Activated CD4-positive, alpha-beta T cell treated with anti-CD3 and anti-CD28 coated beads, Interleukin-2, Interleukin-6, amounts not matched to agents 100 ng/mL and 50 ng/mL, durations not matched to agents 16 hours and 8 hours (primary cell): Measurements from ENCODE around the gene KAT8.
A peak's percentile ranks its signal among the peaks of the same experiment; 100 is the strongest.
"Not testable (repeated sequence)": the region's sequence is repeated elsewhere in the genome, so short reads cannot be mapped to it uniquely, and the experiment has no call there.

Experiments
- DNase-seq: peaks from one replicate; pipeline ENCODE4 v3.0.0-alpha.2; 2020

KAT8 gene

GRCh38 chr16:31134091-31134571 is 16.7 kb downstream of the KAT8 start:
- no peak for DNase-seq

DNA sequence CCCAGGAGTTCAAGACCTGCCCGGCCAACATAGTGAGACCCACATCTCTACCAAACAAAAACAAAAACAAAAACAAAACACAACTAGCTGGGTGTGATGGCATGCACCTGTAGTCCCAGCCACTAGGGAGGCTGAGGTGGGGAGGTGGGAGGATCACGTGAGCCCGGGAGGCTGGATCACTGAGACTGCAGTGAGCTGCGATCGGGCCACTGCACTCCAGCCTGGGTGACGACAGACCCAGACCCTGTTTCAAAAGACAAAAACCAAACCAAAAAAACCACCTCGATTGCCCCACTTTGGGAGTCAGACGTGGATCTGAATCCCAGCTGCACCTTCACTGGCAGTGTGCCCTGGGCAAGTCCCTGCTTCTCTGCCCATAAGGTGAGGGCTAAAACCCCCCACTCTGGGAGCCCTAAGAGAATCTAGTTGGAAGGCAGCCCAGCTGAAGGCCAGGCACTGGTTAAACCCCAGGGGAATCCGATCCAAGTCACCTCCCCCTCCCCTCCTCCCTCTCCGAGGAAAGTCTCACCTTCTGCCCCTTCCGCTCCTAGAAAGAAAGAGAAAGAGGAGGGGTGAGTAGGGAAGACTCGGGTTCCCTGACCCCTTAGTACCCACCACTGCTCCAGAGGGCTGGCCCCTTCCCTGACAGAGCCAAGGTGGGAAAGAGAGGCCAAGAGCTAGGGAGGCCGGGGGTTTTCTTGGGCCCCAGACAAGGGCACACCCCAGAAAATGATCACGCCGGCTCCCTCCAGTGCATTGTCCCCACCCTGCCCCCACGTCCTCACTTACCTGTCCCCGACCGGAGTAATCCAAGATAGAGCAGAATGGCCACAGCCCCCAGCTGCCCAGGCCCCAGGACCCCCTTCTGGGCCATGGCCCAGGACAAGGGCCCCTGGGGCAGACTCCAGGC is 17.4 kb downstream of the KAT8 start:
- DNase-seq = no peak

GRCh38 chr16:31135535-31136286 is 18.2 kb downstream of the KAT8 start, which contains the start of gene PRSS8:
TSS of gene PRSS8 (minus strand) at chr16:31135727. CDS start at chr16:31135498, 229 bp downstream.
- no peak for DNase-seq

DNA sequence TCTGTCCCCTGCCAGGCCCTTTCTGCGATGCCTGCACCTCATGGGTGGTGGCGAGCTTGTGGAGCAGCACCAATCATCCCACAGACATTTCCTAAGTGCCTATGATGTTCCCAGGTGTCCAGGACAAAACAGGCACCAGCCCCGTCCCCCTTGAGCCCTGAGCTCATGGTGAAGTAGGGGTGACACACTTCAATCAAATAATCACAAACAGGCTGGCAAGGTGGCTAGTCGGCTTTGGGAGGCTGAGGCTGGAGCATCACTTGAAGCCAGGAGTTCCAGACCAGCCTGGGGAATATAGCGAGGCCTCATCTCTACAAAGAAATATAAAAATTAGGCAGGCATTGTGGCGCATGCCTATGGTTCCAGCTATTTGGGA is 18.8 kb downstream of the KAT8 start:
- no peak for DNase-seq

DNA sequence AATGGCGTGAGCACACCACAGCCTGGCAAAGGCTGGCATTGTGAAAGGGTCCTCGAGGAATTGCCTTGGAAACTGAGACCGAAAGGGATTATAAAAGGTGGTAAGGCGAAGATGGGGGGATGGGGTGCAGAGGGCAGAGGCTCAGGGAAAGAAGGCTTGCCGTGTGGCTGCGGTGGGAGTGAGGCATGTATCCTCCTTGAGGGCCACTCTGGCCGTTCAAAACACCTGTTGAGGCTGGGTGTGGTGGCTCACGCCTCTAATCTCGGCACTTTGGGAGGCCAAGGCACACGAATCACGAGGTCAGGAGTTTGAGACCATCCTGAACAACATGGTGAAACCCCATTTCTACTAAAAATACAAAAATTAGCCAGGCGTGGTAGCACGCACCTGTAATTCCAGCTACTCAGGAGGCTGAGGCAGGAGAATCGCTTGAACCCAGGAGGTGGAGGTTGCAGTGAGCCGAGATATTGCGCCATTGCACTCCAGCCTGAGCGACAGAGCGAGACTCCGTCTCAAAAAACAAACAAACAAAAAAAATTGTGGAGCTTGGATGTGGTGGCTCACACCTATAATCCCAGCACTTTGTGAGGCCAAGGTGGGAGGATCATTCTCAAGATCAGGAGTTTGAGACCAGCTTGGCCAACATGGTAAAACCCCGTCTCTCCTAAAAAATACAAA is 19.5 kb downstream of the KAT8 start:
- not testable (repeated sequence) for DNase-seq

DNA sequence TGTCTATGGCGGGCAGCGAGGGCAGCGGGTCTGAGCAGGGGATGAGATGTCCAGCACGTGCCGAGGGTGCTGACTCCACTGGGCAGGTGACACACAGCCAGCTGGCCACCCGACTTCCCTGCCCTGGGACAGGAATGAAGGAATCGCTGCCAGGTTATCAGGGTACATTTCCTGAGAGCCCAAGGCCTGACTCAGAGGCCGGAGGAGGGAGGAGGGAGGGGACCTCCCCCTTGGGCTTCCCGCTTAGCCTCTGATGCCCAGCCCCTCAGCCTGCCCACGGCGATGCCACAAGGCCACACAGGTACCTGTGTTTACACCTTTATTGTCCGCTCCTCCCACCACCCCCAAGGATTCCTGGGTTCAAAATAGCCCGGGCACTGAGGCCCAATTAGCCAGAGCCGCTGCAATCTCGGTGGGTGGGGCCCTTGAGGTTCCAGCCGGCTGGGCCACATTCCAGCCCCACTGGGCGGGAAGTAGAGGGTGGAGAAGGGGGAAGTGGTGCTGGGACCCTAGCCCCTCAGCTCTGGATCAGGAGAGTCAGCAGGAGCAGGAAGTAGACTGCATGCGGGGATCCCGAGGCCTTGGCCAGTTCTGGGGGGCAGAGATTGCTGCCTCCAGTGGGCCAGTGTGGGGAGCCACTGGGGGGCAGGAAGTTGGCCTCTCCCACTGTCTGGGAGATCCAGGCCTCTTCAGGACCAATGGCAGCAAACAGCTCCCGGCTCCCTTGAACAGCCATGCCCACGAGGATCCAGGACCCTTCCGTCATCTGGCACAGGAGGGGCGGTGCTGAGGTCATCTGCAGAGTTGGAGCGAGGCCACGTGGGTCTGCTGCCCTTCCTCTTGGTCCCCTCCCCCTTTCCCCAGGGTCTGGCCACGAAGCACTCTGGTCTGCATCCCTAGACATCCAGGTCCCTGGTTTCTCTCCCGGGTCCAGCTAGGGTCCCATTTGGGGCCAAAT is 21.4 kb downstream of the KAT8 start:
- no peak for DNase-seq

GRCh38 chr16:31141071-31141469 is 23.6 kb downstream of the KAT8 start:
- not testable (repeated sequence) for DNase-seq

DNA sequence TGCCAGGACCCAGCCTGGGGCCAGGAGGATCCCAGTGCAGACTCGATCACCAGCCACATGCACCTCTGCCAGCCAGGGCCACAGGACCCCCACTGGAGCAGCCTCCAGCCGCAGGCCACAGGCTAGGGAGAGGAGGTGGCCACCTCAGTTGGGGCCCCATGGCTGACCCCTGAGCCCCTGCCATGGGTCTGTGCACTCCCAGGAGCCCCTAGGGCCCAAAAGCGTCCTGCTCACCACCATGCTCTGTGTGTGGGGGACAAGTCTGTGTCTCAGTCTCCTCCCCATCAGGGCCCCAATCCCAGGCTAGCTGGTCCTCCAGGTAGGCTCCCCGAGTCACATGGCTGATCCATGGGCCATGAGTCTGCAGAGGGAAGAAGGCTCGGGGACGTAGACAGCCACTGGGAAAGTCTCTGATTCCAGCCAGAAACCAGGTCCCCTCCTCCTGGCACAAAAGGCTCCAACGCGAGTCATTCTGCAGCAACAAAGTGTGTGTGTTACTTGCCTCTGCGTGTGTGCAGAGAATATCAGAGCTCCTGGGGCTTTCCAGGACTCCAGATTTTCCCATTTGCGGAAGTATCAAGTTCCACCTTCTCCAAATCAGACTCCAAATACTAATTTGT is 24.1 kb downstream of the KAT8 start:
- no peak for DNase-seq

GRCh38 chr16:31142109-31143010 is 24.9 kb downstream of the KAT8 start:
- peak; percentile 100 for DNase-seq

DNA sequence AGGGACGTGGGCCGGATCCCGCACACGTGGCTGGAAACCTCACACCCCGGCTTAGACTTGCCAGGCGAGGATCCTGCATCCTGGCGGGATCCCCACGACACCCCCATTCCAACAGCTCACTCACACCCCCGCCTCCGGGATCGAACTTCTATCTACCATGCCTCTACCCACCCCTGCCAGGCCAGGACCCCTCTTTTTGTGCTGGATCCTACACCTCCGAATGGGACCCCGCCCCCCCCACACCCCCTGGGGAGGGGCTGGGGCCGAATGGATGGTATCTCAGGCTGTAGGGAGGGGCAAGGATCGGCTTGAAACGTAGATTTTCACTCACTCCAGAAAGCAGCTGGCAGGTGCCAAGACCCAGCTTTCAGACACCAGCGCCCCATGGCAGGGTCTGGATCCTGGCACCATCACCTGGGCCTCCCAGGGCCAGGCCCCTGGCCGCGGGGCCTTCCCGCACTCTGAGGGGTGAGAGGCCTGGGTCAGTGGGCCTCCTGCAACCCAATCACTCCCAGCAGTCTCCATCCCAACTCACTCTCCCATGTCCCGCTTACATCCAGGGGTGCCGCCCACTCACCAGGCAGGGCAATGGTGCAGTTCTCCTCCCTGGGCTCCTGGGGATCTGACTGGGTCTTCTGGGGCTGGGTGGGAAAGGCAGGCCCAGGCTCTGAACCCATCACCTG is 25.7 kb downstream of the KAT8 start:
- no peak for DNase-seq

DNA sequence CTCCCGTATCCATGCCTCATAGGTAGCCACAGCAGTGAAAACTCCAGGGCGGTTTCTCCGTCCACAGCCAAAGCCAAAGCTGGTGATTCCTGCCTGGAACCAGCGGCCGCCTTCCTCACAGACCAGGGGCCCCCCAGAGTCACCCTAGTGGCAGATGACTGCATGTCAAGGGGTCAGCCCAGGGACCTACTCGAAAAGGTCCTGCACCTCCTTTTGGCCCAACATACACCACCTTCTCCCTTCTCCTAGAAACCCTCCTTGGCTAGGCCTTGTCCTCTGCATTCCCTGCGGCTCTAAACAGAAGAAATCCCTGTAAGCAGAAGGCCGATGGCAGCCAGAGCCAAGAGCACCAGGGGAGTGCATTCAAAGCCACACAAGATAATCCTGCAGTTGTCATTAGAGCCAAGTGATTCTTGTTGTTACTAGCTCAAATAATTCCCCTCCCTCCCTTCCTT is 26.3 kb downstream of the KAT8 start:
- no peak for DNase-seq

DNA sequence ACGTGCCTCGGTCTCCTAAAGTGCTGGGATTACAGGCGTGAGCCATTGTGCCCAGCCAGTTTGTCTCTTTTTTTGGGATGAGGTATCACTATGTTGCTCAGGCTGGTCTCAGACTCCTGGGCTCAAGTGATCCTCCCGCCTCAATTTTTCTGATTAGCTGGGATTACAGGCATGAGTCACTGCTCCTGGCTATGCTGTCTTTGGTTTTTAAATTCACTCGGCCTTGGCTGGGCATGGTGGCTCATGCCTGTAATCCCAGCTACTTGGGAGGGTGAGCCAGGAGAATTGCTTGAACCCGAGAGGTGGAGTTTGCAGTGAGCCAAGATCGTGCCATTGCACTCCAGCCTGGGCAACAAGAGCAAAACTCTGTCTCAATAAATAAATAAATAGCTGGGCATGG is 27.0 kb downstream of the KAT8 start:
- not testable (repeated sequence) for DNase-seq

GRCh38 chr16:31145398-31145990 is 28.0 kb downstream of the KAT8 start:
- no peak for DNase-seq

GRCh38 chr16:31147574-31147973 is 30.1 kb downstream of the KAT8 start:
- no peak for DNase-seq

DNA sequence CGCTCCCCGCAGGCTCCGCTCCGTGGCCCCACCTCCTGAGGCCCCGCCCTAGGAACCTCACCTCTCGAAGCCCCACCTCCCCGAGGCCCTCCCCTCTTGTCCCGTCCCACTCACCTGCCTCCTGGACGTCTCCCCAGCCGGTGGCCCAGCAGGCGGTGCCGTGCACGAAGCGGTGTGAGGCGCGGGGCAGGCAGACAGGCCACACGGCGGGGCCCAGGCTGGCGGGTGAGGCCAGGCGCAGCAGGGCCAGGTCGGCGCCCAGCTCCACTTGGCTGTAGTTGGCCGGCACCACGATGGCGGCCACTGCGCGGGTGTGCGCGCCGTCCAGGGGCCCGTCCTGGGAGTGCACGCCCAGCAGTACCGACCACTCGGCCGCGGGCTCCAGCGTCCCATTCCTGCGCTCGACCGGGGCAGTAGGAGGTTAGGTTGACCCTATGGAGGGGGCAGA is 30.8 kb downstream of the KAT8 start:
- DNase-seq = no peak

- DNase-seq = no peak
Measured at GRCh38 chr16:31148896-31149295, 31.4 kb downstream of the KAT8 start.

DNA sequence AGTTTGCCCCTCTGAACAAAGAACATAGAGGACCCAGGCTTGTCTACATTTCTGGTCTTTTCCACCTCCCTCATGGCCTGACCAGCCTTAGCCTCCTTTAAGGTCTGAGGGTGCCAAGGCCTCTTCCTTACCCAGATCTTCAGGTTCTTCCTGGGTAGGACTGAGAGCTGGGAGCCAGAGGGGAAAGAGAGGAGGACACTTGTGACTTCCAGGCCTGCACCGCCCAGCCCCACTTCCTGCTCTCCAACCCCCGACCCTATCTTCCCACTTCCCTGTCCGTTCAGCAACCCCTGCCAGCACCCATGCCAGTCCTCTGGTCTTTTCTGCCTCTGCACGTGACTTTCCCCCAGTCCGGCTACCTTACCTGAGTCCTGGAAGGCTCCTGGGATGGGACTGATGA is 31.9 kb downstream of the KAT8 start:
- DNase-seq = no peak

DNA sequence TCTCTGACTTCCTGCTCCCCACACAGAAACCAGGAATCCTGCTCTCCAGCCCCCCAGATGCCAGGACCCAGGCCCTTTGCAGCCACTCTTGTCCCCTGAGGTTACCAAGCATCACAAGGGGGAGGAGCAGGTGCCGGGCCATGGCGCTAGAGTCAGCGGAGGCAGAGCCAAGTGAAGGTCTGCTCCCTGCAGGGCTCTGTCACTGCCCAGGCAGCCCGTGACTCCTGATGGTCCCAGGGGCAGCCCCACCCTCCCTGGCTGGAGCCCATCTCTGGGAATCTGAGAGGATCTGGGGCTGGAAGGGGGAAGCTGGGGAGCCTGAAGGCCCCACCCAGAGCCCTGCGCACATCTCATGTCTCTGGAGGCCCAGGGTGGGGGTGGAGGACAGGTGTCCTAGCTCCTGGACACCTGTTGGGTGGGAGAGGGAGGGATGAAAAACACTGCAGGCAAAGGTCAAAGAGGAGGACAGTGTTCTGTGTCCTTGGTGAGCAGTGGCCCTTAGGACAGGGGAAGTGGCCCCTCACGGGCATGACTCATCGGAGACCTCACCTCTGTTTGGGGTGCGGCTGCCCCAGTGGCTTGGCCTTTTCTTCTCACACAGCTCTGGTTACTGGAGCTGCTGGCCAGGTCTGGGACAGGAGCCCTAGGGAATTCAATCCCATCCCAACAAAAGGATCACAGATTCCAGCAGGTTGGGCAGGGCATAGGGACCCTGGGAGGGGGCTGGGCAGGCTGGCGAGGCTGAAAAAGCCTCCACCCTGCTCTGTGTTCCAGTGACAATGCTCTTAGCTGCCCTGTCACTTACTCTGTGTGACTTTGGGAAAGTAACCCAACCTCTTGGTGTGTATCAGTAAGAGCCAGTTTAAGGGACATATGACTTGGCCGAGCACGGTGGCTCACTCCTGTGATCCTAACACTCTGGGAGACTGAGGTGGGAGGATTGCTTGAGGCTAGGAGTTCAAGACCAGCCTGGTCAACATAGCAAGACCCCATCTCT is 32.7 kb downstream of the KAT8 start, which contains the start of gene PRSS36:
Gene PRSS36, minus strand, starts transcription at position 173 of the 997 bp plus-strand sequence. Its CDS starts 31 bp downstream, at position 142.
- DNase-seq = no peak
